Activated CD4-positive, alpha-beta T cell treated with anti-CD3 and anti-CD28 coated beads, Interleukin-2, Interleukin-4, amounts not matched to agents 100 ng/mL and 50 ng/mL, durations not matched to agents 16 hours and 8 hours (primary cell): ENCODE measurements around the gene DYNC1I1.

Source experiments
- DNase-seq: peaks from one replicate; pipeline ENCODE4 v3.0.0-alpha.2; 2020; ENCODE audit warnings: low spot score

The DYNC1I1 gene

DNA sequence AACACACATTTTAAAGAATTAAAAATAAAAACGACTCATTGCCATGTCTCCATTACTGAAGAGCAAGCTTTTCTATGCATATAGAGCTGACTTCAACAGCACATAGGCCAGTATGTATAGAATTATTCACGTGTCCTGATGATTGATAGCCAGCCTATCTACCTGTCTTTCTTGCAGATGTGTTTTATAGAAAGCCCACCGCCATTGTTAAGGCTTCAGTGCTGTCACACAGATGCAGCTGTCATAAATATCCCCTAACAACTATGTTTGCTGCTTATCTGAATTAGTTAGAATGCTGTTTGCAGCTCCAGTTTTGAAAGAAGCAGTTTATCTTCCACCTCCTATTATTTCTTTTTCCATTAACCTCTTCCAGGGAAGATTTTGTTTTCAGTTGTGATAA, 313.6 kb downstream of the DYNC1I1 start:
- DNase-seq = no peak

DNA sequence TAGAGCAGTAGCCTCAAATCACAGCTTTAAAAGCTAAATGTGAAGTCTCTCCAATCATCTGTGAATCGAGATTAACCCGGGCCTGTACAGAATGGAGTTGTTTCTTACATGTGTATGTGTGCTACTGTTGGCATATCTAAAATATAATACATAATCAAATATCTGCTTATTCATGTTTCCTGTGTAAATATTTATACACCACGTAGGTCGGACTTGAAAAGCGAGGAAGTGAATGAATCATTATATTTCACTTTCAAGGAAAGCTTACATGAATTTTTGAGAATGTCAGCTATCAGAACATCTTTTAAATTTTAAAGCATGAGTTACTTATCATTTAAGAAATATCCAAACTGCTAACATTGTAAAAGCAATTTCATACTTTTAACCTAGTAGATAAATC, 316.2 kb downstream of the DYNC1I1 start:
- no peak for DNase-seq

DNA sequence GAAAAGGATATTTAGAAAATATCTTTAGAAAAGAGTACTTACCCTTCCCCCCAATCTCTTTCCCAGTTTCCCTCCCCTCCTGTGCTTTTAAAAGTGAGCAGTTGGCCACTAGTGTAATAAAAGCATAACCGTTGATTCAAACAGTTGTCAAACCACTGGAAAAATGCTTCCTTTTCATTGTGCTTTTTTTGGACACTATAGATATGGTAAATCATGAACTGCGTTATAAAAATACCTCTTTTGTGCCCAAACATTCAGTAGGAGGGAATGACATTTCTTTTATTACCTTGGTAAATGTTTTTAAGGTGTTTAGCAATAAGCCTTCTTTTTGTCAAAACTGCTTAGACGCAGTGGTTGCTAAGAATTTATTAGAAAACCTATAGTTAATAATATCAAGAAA, 317.2 kb downstream of the DYNC1I1 start:
- DNase-seq = no peak

DNA sequence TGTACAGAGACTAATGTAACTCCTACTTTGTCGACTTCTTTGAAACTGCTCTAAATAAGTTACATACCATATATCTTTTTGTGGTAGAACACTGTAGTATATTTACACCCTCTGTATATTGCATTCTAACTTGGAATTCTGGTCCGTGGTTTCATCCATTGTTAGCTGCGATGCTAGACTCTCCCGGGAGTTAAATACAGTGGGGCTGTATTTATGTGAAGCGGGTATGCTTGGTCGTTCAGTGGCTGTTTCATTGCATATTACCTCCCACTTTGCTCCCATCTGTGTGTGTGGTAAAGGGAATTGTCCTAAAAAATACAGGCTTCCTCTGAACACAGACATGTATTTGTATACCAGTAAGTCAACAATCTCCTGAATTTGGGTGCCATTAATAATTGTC, 318.4 kb downstream of the DYNC1I1 start:
- no peak for DNase-seq

DNA sequence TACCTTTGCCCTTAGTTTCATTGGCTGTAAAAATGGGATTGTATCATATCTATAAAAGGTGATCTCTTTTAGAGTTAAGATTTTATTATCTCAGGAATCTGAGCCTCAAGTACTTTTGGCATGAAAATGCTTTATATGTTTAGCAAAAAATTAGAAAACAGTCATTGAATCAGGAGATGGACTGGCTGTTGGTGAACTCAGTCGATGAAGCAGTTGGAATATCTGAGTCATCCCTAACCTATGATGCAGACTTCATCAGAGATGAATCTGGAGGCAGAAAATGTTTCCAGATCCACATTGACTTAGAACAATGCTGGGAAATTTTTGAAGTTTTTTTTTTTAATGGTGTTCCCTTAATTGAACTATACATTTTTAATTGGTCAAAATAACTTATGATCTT, 321.1 kb downstream of the DYNC1I1 start:
- DNase-seq = no peak

DNA sequence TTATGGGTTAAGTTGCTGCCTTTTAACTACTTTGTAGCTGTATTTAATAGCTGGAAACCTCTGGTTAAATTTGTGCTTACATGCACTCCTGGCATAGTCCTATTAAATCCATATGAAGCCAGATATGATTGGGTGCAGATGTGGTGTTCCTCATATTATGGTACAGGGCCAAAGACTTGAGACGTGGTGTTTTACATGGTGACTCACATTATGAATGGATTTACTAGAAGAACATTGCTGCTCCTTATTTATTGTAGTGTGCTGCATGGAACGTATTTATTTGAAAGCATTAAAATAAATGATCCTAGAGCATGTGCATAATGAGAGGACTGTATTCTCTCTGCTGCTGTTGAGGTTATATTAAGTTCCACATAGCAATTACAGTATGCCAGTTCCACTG, 325.5 kb downstream of the DYNC1I1 start:
- DNase-seq = no peak

- no peak for DNase-seq
Observed at GRCh38 chr7:96100737-96101136, 328.4 kb downstream of the DYNC1I1 start.

DNA sequence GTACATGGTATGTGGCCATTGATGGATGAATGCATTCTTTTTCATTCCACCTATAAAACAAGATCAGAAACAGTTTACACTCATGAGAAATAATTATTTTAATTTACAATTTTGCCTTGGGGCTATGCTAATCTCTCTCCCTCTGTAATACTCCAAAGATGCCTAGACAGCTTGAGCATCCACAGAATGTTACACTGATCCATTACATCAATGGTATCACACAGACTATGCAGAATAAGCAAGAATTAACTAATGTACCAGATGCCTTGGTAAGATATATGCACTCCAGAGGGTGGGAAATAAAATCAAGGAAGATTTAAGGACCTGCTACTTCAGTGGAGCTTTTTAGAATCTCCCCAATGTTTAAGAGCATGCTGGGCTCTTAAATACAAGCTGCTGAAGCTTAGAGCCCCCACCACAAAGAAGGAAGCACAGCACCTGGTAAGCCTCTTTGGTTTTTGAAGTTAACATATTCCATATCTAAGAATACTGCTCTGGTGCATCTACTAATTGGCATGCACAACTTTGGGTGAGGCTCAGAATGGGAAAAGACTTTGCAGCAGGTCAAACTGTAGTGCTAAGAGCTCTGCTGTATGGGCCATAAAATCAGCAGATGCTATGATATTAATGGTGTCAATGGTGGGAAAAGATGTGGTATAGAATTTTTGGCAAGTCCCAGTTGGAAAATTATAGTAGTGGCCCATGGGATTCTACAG, 329.9 kb downstream of the DYNC1I1 start:
- no peak for DNase-seq

DNA sequence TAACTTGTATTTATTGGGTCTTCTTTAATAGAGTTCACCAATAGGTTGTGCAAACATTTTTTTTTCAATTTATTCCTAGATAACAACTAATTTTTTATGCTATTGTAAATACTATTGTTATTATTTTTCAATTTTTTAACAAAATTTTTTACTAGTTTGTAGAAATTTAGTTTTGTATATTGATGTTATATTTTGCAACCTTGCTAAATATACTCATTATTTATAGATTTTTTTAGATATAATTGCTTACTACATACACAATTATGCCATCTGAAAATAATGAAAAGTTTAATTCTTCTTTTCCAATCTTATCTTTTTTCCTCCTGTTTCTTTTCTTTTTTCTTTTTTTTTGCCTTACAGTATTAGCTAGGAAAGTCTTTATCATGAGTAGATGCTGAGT, 332.6 kb downstream of the DYNC1I1 start:
- DNase-seq = no peak

GRCh38 chr7:96111405-96111804, 339.1 kb downstream of the DYNC1I1 start:
- no peak for DNase-seq

DNA sequence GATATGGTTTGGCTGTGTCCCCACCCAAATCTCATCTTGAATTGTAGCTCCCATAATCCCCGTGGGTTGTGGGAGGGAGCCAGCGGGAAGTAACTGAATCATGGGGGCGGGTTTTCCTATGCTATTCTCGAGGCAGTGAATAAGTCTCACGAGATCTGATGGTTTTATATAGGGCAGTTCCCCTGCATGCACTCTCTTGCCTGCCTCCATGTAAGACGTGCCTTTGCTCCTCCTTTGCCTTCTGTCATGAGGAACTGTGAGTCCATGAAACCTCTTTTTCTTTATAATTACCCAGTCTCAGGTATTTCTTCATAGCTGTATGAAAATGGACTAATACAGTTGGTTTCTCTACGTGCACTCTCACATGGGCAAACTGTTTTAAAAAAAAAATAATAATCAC, 341.8 kb downstream of the DYNC1I1 start:
- DNase-seq = no peak

DNA sequence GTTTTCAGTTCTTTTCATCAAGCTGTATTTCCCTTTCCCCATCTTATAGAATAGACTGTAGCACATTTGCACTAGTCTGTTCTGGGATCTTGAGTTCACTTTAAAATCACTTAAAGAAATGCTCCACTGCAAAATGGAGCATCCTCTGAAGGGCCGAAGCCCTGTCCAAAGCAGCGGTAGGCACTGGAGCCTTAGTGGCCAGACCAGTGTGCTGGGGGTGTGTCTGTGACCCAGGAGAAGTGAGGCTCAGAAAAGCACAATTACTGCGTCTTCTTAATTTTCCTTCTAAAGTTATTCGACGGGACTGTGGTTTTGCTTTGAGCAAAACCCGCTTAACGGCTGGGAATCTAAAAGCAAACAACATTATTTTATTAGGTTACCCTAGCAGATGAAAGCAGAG, 343.8 kb downstream of the DYNC1I1 start:
- DNase-seq = no peak

DNA sequence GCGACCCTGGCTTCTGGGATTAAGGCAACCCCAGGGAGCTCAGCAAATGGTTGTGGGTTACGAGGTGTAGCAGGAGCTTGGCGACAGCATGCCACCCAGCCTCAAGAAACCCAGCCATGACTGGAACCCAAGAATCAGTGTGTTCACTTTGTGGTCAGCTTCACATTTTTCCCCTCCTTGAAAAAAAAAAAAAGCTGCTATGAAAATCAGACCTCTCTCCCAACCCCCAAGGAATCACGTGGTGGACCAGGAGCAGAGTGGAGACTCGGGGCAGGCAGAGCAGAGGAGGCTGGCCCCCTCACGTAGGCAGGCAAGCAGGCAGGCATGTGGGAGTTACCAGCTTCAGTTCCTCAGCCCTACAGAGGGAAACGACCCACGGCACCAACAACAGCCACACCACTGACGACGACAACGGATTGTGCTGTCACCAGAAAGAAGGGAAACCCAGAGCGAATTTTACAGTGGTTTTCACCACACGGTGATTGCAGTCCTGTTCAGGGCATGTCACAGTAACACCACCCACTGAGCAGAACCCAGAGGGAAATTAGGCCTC, 346.2 kb downstream of the DYNC1I1 start:
- no peak for DNase-seq

- DNase-seq = no peak
Observed at GRCh38 chr7:96120445-96121225, 348.3 kb downstream of the DYNC1I1 start.

GRCh38 chr7:96121752-96122151, 349.4 kb downstream of the DYNC1I1 start:
- no peak for DNase-seq

- no peak for DNase-seq
Observed at GRCh38 chr7:96122746-96123145, 350.4 kb downstream of the DYNC1I1 start.

- no peak for DNase-seq
Observed at GRCh38 chr7:96126382-96126781, 354.0 kb downstream of the DYNC1I1 start.

DNA sequence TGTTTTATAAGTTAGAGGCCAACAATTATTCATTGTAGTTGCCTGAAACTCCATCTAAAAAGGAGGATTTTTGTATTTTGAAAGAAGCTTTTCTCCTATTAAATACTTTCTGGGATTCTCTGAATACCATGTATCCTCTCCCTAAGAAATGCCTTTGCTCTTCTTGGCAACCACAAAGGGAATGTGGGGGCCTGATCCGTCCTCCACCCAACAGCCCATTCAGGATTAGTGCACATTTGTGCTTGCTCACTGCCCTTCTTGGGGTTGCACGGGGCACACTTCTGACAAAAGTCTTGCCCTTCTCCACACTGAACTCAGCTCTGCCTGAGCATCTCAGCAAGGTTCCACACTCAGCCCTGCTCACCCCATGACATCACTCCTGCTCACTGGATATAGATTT, 355.4 kb downstream of the DYNC1I1 start:
- no peak for DNase-seq

DNA sequence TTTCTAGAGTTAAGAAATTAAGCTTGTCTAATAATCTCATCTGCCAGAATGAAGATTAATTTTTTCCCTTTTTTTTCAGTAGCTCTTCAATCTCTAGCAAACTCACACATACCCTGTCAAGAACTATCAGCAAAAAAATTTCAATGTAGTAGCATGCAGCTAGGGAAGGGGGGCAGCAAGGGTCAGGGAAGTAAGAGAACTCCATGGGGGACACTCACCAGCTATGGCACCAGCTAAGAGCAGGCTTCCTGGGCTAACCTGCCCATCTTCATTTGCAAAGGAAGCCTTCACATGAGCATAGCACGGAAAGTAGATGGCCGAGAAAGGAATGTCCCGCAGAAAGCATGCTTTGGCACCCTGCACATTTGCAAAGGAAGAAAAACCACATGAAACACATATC, 359.2 kb downstream of the DYNC1I1 start:
- no peak for DNase-seq

DNA sequence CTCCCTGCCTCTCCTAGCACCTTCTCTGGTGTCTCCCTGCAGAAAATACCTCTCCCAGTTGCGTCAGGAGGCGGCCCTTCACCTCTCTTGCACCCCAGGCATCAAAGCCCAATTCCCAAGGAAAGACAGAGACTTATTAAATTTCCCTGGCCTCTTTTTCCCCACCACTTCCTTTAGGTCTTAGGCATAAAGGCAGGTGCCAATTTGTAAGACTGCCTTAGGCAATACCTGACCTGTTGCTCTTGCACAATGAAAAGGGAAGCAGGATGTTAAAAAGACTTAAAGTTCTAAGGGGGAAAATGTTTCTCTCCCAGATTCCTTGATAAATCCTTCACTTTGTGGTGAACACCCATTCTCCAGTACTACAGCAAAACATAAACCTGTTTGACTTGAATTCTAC, 362.9 kb downstream of the DYNC1I1 start:
- no peak for DNase-seq

DNA sequence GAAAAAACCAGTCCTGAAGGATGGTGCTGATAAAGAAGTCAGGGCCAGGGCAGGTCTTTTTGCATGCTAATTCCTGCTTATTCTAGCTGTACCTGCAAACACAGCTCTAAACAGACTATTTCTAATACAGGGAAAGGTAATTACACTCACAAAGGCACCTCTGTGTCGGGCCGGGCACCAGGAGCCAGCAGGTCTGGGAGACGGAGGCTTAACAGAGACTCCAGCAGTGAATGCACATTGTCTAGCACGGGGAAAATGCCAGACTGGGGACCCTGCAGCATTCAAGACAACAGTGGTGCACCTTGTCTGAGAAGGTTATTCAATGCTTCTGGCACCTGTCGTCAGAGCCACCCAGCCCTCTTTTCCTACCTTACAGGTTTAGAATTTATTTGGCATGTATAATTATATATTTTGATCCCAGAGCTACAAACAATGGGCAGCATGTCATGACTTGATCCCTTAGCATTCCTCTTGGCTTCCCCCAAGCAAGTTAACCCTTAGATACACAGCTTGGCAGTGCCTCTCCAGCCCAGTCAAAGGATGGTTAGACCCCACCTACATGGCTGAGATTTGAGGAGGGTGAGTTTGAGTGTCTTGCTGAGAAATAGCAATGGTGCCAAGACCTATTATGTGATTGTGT, 364.4 kb downstream of the DYNC1I1 start:
- DNase-seq = no peak

DNA sequence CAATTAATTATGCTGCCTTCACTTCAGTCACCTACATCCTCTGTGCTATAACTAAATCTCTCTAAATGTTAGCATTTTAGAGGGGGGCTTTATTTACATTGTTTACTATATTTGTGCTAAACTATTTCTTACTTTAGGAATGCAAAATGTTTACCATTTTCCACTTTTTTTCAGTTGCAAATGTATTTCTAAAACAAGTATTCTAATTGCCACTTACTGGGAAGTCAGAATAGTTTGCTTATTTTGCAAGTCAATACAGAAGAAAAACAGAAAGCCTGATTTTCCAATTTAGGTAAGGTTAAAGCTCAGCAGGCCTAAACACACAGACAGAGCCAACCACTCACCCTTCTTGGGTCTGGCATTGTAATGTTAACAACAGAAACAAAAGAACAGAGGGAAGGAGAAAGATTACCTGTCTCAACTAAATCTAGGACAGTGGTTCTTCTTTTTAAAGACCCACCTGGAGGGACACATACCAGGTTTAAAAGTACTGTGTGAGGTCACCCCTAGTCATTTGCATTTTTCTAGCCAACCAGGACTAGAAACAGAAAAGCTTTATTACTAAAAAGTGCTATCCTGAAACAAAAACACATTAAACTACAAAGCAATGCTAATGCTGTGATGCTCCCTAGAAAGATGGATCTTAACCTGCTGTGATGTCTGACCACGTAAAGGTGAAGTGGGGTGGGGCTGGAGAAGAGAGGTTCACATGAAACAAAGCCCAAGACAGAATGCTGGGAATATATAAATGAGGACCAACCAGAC, 371.3 kb downstream of the DYNC1I1 start:
- no peak for DNase-seq

GRCh38 chr7:96144260-96144526, 371.8 kb downstream of the DYNC1I1 start:
- no peak for DNase-seq
